HuH-7.5 (cell line): ENCODE results near the gene VCL.
"Not testable (repeated sequence)": the region's sequence is repeated elsewhere in the genome, so short reads cannot be mapped to it uniquely, and the experiment has no call there.

Source experiments
- DNase-seq: peaks from one replicate; pipeline ENCODE4 v3.0.0; 2011; ENCODE audit warnings: low spot score

Gene VCL

DNA sequence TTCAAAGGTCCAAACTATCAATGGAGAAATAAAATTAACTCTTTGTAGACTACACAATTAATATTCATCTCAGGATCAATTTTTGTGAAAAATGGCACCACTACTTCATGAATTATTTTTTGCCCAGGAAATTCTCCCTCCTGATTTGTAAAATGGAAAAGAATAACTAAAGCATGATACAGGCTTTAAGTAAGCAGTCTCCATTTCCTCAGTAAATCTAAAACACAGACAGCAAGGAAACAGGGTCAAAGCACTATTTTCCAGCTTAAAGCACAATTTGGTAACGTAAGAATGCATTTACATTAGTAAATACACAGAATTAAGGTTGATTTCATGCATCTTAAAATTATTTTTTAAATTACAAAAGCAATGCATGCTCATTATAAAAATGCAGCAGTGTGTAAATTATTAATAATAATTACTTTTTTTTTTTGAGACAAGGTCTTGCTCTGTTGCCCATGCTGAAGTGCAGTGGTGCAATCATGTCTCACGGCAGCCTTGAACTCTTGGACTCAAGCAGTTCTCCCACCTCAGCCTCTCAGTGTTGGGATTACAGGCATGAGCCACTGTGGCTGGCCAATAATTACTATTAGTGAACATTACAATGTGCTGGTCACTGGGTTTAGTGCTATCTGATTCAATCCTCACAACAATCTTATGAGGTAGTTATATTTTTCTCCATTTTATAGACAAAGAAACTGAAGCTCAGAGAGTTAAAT lies 26.1 kb upstream of the VCL start:
- no peak for DNase-seq

- no peak for DNase-seq
Measured at GRCh38 chr10:73973427-73973826, 24.5 kb upstream of the VCL start.

DNA sequence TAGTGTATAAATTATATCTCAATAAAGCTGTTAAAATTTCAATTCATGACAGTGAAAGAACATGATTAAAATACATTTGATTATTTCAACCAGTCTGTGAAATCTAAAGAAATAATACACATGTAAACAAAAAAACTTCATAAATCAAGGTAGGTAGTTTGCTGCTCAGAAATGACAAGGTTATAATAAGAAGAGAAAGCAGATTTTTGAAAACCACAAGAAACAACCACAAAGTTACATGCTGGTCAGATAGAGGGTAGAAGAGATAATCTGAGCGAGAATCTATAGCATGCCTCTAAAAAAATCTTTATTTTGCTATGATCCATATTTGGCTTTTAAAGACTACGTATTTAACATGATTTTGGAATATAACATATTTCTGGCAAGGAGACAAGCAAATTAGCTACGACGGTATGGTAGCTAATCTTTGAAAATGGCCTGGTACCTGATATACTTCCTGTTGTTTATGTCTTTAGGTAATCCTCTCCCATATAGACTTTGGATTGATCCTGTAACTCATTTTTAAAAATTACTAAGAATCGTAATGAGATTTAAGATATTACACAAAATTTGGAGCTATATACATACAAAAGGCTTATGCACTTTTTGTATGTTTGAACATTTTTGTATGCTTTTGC lies 23.5 kb upstream of the VCL start:
- no peak for DNase-seq

DNA sequence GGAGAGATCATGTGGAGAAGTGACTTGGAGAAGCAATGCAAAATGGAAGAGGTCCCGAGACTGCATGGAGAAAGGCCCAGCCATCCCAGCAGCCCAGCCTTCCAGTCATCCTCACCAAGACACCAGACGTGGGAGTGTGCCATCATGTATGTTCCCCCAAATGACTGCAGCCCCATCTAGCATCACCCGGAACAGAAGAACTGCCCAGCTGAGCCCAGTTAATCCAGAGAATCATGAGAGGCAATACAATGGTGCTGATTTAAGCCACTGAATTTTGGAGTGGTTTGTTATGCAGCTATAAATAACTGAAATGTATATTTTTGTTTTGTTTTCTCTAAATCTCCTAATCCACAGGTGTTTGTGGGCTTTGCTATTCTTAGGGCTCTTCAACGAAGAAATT lies 22.5 kb upstream of the VCL start:
- no peak for DNase-seq

DNA sequence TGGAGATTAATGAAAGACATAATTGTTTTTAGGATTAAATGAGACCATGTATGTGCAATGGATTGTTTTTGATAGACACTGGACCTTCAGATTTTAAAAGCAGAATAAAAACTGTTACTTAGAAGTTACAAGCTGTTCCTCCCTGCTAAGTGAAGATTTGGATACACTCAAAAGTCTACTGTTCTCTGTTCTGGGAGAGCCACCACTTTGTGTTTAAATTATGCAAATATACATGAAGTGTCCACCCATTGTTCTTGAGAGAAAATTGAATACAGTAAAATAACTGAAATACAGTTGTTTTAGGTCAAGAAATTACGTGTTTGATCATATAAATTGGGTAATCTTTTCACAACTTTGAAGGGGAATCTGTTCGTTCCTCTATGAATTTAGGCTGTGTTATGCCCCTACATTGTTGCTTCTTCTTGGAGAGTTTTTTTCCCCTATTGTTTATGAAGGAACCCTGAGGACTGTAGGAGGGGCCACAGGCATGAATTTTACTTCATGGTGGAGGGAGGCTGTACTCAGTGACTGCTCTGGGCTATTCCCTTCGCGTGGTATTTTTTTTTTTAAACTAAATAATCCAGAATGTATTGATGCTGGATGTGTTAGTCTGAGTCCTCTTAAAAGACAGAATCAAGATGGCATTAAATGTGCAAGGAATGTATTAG lies 18.6 kb upstream of the VCL start:
- DNase-seq = no peak

DNA sequence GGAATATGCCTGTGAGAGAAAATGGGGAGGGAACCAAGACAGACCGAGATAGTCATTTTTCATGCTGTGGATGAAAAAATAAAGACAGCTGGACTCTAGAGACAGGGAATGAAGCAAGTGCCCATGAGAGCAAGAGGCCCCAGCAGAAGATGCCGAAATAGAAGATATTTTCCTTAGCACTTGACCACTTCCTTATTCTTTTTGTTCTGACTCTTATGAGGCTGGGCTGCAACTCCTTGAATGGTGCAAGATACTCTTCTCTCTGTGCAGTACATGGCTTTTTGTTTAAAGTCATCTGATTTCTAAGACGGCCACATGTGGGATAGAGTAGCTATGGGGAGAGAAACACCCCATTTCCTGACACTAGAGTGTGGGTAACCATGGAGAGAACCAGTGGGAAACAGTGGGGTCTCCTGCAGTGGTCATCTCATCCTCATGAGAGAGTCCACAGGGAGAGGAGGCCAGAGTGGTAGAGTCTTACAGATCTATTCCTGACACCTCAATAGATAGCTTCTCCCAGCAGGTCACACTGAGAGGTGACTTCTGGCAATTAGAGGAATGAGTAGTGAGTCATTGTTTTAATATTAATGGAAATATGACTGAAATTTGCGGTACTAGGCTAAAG lies 18.0 kb upstream of the VCL start:
- no peak for DNase-seq

GRCh38 chr10:73981812-73982211 lies 16.1 kb upstream of the VCL start:
- no peak for DNase-seq

GRCh38 chr10:73983096-73984047 lies 14.5 kb upstream of the VCL start:
- no peak for DNase-seq

- no peak for DNase-seq
Measured at GRCh38 chr10:73989594-73990150, 8.2 kb upstream of the VCL start.

- no peak for DNase-seq
Measured at GRCh38 chr10:73991203-73991883, 6.6 kb upstream of the VCL start.

GRCh38 chr10:73991884-73992245 lies 6.1 kb upstream of the VCL start:
- no peak for DNase-seq

- no peak for DNase-seq
Measured at GRCh38 chr10:73992899-73993788, 4.8 kb upstream of the VCL start.

DNA sequence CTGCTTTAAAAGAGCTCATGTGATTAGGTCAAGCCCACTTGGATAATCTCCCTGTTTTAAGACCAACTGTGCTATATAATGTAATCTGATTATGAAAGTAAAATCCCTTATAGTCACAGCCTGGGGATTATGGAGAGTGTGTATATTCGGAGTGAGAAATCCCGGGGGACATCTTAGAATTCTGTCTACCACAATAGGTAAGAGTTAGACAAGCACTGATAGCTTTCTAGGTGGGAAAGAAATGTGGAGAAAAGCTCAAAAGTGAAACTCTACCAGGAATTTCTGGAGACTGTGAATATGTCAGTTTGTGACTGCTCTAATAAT lies 2.9 kb upstream of the VCL start:
- no peak for DNase-seq

- no peak for DNase-seq
Measured at GRCh38 chr10:73997461-73997786, 492 bp upstream of the VCL start.

DNA sequence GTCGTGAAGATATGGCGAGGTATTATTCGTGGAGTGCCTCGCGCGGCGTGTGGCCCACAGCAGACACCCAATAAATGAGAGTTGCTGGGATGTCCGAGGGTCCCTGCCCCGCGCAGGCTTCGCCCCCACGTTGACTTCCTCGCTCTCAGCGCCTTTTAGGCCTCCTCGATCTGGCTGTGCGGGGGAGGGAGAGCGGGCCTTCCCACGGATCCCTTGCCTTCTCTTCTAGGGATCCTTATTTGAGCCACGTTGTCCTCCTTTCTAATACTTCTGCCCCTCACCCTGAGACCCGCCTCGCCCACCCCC lies 660 bp downstream of the VCL start:
- no peak for DNase-seq

DNA sequence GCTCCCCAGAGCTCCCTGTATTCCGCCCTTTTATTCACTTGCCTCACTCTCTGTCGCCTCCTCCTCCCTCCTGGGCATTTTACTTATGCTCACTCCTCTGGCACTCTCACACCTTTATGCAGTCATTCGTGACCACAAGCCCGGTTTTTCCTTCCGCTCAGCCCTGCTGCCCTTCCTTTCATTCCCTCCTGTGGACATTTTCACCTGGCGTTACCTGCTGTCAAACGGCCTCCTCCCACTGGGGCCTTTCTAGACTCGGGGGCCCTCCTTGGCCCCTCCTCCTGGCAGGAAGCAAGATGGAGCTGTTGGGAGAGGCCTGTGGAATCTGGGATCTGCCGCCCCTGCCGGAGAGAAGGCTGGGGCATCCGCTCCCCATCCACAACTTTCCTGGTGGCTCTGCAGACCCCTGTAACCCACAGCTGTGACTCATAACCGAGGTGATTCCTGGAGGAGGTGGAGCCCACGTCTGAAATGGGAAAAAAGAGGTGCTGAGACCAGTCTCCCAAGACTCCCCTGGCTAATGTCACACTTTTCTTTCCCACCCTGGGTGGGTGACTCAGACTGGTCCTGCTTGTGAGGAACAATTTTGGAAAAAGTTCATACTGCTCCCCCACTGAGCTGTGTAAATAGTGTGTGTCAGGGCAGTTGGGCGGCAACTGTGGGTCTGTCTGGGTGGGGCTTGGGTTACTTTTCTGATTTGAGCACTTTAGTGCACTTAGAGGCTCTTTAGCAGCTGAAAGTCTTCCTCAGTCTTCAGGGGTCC lies 1.2 kb downstream of the VCL start:
- peak; percentile 22 for DNase-seq

- no peak for DNase-seq
Measured at GRCh38 chr10:73999703-74000102, 1.8 kb downstream of the VCL start.

GRCh38 chr10:74000244-74000643 lies 2.3 kb downstream of the VCL start:
- DNase-seq = not testable (repeated sequence)

- DNase-seq = no peak
Measured at GRCh38 chr10:74000892-74001669, 3.2 kb downstream of the VCL start.
